Muscle layer of duodenum (tissue), 2 donors: Measurements from ENCODE around the gene SIGLEC11.
"Not testable (repeated sequence)": the region's sequence is repeated elsewhere in the genome, so short reads cannot be mapped to it uniquely, and the experiment has no call there.

Source experiments
- H3K27ac ChIP-seq: one replicate; pipeline ENCODE4 v1.7.0; 2013; ENCODE audit warnings: mild to moderate bottlenecking, low read length
- H3K27me3 ChIP-seq: one replicate; pipeline ENCODE4 v1.7.0; 2013; ENCODE audit warnings: low read depth, mild to moderate bottlenecking, control low read depth, low read length
- H3K36me3 ChIP-seq, 2 donors: one replicate each; pipeline ENCODE4 v1.7.0; 2013; ENCODE audit warnings: low read length in 2 of 2, control low read depth in 1 of 2, mild to moderate bottlenecking in 1 of 2; ENCODE audit not compliant: insufficient read depth in 2 of 2, control insufficient read depth in 1 of 2
- H3K4me1 ChIP-seq, 2 donors: one replicate each; pipeline ENCODE4 v1.7.0; 2013; ENCODE audit warnings: low read length in 2 of 2, mild to moderate bottlenecking in 2 of 2, control low read depth in 1 of 2, moderate library complexity in 1 of 2; ENCODE audit not compliant: insufficient read depth in 2 of 2, control insufficient read depth in 1 of 2
- H3K4me3 ChIP-seq, 2 donors: one replicate each; pipeline ENCODE4 v1.7.0; 2013; ENCODE audit warnings: low read length in 2 of 2, low read depth in 1 of 2, mild to moderate bottlenecking in 1 of 2
- H3K9me3 ChIP-seq, 2 donors: one replicate each; pipeline ENCODE4 v1.7.0; 2013; ENCODE audit warnings: low read length in 2 of 2, control low read depth in 1 of 2, mild to moderate bottlenecking in 1 of 2; ENCODE audit not compliant: control insufficient read depth in 1 of 2
- donor health status: healthy.

Gene SIGLEC11, protein sequence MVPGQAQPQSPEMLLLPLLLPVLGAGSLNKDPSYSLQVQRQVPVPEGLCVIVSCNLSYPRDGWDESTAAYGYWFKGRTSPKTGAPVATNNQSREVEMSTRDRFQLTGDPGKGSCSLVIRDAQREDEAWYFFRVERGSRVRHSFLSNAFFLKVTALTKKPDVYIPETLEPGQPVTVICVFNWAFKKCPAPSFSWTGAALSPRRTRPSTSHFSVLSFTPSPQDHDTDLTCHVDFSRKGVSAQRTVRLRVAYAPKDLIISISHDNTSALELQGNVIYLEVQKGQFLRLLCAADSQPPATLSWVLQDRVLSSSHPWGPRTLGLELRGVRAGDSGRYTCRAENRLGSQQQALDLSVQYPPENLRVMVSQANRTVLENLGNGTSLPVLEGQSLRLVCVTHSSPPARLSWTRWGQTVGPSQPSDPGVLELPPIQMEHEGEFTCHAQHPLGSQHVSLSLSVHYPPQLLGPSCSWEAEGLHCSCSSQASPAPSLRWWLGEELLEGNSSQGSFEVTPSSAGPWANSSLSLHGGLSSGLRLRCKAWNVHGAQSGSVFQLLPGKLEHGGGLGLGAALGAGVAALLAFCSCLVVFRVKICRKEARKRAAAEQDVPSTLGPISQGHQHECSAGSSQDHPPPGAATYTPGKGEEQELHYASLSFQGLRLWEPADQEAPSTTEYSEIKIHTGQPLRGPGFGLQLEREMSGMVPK

DNA sequence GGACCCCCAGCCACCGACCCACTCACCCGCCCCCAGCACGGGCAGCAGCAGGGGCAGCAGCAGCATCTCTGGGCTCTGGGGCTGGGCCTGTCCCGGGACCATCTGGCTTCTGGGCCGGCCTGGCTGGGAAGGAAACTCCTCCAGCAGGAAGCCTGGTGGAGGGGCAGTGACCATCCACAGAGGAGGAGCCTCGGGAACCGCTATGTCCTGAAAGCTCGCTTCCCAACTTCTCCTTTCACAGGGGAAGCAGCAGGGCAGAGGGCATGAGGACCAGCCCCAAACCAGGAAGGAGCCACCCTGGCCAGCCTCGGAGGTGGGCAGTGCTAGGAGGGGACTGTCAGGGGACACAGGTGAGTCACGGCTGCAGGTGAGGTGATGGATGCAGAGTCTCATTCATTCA, at the start of gene SIGLEC11:
Gene SIGLEC11 (minus strand): TSS at position 193 of the 400 bp plus-strand sequence. CDS start 91 bp downstream, at position 102.
- not testable (repeated sequence) for H3K4me3 ChIP-seq, H3K36me3 ChIP-seq, H3K27ac ChIP-seq, H3K27me3 ChIP-seq, H3K4me1 ChIP-seq, H3K9me3 ChIP-seq

DNA sequence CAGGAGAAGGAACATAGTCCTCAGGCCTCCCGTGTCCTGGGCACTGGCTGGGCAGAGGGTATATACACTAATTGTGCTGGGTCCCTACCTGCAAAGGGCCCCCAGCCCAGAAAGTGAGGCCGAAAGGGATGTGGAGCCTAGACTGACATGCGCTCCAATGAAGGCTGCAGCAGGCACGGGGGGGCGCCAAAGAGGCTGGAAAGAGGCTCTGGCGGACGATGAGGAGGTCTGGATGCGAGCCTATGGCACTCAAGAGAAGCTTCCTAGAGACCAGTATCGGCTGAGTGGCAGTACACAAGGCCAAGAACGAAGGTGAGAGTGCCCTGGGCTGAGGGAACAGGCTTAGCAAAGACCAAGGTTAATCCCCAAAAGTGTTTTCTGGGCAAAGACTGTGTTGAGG, 47.6 kb upstream of the SIGLEC11 start:
- H3K36me3 ChIP-seq, result peaks cover 40 to 54% of the 10 kb centered on the region in 2 donors
- no peak overlapping the region for H3K27ac ChIP-seq
- no peaks in the 10 kb centered on the region for H3K27me3 ChIP-seq
- peaks cover 0 to 12% of the 10 kb centered on the region in 2 donors for H3K4me1 ChIP-seq
- H3K4me3 ChIP-seq, result no peak overlapping the region
- no peaks in the 10 kb centered on the region for H3K9me3 ChIP-seq

DNA sequence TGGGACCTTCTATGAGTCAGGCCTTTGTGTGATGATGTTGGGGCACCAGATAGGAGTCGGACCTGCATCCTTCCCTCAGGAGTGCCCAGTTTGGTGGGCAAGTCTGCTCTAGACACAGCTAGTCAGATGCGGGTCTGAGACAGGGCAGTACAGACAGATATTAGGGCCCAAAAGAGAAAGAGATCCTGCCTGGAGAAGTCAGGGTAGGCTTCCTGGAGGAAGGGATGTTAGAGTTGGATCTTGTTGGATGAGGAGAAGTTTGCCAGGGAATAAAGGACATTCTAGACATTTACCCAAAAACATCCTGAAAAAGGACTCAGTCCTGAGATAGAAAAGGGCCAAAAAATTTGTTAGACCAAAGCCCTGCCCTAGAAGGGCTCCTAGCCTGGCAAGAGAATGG, 47.0 kb upstream of the SIGLEC11 start:
- Histone ChIP-seq H3K4me1 (peaks cover 0 to 14% of the 10 kb centered on the region in 2 donors), H3K36me3 (peaks cover 40 to 54% of the 10 kb centered on the region in 2 donors), H3K27me3 (no peaks in the 10 kb centered on the region), H3K4me3 (no peak overlapping the region), H3K9me3 (no peaks in the 10 kb centered on the region), H3K27ac (no peak overlapping the region)

DNA sequence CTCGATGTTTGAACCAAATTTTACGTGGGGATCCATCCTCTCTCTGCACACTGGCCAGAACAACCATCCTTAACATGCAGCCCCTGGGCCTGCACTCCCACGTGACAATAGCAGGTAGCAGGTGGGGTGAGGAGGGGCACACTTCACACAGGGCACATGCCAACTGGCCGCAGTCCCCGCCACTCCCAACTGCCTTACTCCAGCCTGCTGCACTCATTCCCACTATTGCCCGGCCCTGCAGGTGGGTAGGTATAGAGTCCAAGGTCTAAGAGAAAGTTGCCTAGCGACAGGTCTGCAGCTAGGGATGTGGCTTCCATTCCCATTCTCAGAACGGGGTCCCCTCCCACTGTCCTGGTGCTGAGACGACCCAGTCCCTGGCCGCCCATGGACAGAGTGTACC, 46.2 kb upstream of the SIGLEC11 start:
- no peak overlapping the region for H3K4me3 ChIP-seq
- peaks cover 36 to 56% of the 10 kb centered on the region in 2 donors for H3K36me3 ChIP-seq
- no peaks in the 10 kb centered on the region for H3K27me3 ChIP-seq
- H3K9me3 ChIP-seq, result no peaks in the 10 kb centered on the region
- no peak overlapping the region for H3K27ac ChIP-seq
- H3K4me1 ChIP-seq, result peaks cover 0 to 14% of the 10 kb centered on the region in 2 donors

DNA sequence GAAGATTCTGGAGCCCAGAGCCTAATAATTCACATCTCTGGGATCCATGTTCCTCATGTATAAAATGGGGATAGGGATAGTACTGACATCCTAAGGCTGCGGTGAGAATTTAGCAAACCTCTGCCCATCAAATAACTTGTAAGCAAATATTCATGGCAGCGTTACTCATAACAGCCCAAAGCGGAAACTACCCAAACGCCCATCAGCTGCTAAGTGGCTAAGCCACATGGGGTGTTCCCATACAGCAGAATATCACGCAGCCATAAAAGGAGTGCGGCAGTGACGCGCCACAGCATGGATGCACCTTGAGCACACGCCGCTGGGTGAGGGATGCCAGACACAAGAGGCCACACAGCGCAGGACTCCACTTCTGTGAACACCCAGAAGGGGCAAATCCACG, 44.5 kb upstream of the SIGLEC11 start:
- Histone ChIP-seq H3K4me1 (peaks cover 0 to 14% of the 10 kb centered on the region in 2 donors), H3K4me3 (no peak overlapping the region), H3K27me3 (no peaks in the 10 kb centered on the region), H3K36me3 (peaks cover 41 to 67% of the 10 kb centered on the region in 2 donors), H3K9me3 (no peaks in the 10 kb centered on the region), H3K27ac (no peak overlapping the region)

DNA sequence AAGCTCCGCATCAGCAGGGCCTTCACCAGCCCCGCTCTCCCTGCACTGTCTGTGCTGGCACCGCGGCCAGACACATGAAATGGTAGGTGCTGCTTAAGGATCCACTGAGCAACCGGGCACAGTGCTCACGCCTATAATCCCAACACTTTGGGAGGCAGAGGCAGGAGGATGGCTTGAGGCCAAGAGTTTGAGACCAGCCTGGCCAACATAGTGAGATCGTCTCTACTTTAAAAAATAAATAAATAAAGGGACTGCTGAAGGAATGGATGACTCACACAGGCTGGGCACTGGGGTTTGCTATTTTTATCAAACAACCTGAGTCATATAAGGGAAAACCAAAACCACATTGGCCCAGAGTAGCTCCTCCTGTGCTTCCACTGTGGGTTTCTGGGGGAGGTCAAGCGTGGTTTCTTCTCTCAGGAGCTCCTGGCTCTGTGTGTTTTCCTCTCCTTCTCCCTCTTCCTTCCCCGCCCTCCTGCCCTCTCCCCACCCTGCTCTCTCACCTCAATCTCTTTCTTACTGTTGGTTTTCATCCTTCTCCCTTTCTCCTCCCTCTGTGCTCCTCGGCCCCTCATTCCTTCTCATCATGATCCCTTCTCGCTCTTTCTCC, 42.9 kb upstream of the SIGLEC11 start:
- peaks cover 0 to 14% of the 10 kb centered on the region in 2 donors for H3K4me1 ChIP-seq
- no peaks in the 10 kb centered on the region for H3K9me3 ChIP-seq
- H3K4me3 ChIP-seq, result no peak overlapping the region
- H3K27ac ChIP-seq, result peak overlapping the region; percentile 33
- H3K36me3 ChIP-seq, result peaks cover 50 to 73% of the 10 kb centered on the region in 2 donors
- H3K27me3 ChIP-seq, result no peaks in the 10 kb centered on the region

DNA sequence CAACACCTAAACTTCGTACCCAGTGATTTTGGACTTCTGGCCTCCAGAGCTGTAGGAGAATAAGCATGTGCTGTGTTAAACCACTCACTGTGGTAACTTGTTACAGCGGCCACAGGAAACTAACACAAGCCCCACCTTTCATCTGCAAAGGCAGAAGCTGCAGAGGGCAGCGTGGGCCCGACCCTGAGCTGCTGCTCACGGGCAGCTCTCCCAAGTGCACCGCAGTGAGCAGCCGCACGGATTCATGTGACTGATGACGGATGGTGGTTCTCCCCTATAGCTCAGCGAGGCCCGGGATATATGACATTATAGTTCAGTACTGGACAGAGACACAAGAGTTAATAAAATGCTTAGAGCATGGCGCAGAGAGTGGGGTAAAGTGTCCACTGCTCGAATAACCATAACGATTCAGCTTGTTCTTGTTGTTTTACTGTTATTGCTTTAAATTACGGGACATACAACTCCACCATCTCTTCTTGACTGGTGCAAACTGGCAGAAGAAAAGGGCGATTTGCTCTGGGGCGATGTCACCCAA, 42.3 kb upstream of the SIGLEC11 start:
- Histone ChIP-seq H3K27me3 (no peaks in the 10 kb centered on the region), H3K27ac (no peak overlapping the region), H3K9me3 (no peaks in the 10 kb centered on the region), H3K4me1 (peaks cover 0 to 14% of the 10 kb centered on the region in 2 donors), H3K36me3 (peaks cover 47 to 72% of the 10 kb centered on the region in 2 donors), H3K4me3 (no peak overlapping the region)

DNA sequence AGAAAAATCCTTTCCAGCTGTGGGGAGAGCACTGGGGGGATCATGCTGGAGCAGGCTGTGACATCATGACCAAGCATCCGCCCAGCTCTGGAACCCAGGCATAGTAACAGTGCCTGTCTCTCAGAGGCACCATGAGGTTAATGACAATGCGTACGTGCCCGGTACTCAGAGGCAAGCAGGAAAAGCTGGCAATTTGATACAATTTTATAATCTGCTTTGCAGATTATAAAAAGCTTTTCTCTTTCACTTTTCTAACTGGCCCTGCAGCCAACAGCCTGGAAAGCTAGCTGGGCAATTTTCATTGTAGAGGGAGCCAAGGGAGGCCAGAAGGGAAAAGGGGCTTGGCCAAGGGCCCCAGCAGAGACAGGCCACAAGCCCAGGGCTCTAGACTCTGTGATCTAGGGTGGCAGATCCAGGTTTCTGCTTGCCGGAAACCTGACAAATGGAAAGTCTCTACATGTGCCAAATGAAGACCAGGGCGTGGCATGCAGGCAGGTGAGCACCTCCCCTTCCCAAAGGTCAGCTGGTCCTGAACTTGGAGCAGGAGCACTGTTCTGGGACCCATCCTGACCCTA, 41.5 kb upstream of the SIGLEC11 start:
- Histone ChIP-seq H3K4me1 (peaks cover 0 to 14% of the 10 kb centered on the region in 2 donors), H3K27me3 (no peaks in the 10 kb centered on the region), H3K9me3 (no peaks in the 10 kb centered on the region), H3K4me3 (no peak overlapping the region), H3K36me3 (peaks cover 44 to 72% of the 10 kb centered on the region in 2 donors), H3K27ac (no peak overlapping the region)

DNA sequence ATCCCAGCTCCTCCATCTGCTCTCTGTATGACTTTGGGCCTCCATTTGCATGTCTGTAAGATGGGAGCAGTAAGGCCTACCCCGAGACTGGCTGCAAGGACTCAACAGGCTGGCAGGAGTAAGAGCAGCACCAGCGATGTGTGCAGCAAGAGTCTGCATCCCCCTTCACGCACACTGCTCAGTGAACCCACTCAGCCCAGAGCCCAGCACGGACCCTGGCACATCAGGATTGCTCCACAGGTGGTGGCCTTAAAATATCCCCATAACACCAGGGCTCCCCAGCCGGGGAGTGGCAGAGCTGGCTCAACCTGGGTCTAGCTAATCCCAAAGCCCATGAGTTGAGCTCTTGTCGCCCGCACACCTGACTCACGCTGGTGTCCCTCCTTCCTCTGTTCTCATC, 40.8 kb upstream of the SIGLEC11 start:
- Histone ChIP-seq H3K4me3 (no peak overlapping the region), H3K36me3 (peaks cover 41 to 72% of the 10 kb centered on the region in 2 donors), H3K27me3 (no peaks in the 10 kb centered on the region), H3K4me1 (peaks cover 0 to 14% of the 10 kb centered on the region in 2 donors), H3K9me3 (no peaks in the 10 kb centered on the region), H3K27ac (no peak overlapping the region)

DNA sequence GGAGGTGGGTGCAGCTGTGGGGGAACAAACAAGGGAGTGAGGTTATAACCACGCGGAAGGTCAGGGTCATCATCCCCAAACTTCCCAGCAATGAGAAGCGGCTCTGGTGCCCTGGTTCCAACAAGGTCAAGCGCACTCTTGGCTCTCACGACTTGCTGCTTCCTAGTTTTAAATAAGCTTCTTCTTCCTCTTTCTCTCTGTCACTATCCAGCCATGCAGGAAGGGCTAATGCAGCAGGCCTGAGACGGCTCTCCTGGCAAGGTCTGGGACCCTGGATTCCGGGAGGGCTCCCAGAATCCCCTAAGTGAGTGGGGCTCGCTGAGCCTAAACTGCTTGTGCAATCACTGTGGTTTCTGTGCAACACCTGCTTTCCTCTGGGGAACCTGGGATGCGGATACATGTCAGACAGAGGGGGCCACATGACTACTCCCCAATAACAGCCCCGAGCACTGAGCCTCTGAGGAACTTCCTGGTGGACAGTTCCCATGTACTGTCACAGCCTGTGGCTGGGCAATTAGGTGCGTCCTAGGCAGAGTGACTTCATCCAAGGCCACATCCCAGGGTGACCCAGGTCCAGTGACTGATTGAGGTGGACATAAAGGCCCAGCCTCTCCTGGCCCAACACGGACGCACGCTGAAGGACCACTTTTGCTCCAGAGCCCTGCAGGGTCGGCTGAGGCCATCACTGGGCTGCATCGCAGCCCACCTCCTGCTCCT, 40.0 kb upstream of the SIGLEC11 start:
- H3K4me1 ChIP-seq, result peaks cover 0 to 14% of the 10 kb centered on the region in 2 donors
- H3K4me3 ChIP-seq, result no peak overlapping the region
- no peak overlapping the region for H3K27ac ChIP-seq
- peaks cover 38 to 75% of the 10 kb centered on the region in 2 donors for H3K36me3 ChIP-seq
- H3K27me3 ChIP-seq, result no peaks in the 10 kb centered on the region
- no peaks in the 10 kb centered on the region for H3K9me3 ChIP-seq
